ENCODE results near the gene AQP5.
"Not testable (repeated sequence)": the region's sequence is repeated elsewhere in the genome, so short reads cannot be mapped to it uniquely, and the experiment has no call there.

The AQP5 gene

DNA sequence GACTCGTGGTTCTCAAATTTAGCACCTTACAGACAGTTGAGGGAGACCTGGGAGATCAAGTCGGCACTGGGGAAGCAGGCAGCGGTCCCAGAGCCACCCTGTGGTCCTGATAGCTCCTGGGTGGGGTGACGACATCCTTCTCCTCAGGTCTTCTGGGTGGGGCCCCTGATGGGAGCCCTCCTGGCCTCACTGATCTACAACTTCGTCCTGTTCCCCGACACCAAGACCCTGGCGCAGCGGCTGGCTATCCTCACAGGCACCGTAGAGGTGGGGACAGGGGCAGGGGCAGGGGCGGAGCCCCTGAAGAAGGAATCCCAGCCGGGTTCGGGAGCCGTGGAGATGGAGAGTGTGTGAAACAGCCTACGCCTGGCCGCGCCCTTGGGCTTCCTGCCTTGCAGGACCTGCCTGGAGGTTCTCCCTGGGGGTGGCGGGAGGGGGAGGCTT, 13.7 kb downstream of the AQP5 start:
- DNase-seq (ENCODE audit: extremely low spot score, insufficient read length, low read depth) (no peak), FAIRE-seq (no peak)

DNA sequence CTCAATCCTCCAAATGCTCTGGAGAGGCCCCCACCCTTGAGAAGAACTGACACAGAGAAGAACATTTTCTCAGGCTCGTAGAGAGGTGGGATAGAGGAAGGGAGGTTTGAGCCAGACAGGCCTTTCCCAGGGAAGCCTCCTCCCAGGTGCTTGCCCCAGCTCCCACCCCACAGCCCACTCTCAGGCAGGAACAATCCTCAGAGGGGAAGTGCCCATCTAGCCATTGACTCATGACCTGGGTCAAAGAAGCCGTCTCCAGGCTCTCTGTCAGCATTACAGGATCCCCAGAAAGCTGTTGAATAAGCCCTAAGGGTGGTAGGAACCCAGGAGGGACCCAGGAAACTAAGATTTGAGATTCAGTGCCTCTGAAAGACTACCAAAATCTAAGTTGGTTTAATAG, 14.9 kb downstream of the AQP5 start:
- FAIRE-seq (no peak), DNase-seq (ENCODE audit: extremely low spot score, insufficient read length, low read depth) (no peak)

DNA sequence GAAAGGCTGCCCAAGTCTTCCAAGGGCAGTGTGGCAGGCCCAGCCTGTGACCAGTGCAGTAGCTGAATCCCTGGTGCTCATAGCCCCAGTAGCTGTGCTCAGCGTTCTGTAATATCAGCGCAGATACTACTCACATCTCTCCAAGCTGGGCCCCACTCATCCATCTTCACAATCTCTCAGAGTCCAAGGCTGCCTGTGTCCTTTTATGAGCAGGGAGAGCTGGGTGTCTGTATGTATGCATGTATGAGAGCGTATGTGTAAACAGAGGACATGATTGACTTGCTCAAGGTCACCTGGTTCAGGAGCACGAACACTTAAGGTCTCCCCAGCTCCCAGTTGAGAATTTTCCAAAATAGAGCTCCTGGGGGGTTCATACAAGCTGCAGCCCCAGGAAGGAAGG, 16.5 kb downstream of the AQP5 start:
- FAIRE-seq: no peak
- DNase-seq (ENCODE audit: extremely low spot score, insufficient read length, low read depth): no peak

DNA sequence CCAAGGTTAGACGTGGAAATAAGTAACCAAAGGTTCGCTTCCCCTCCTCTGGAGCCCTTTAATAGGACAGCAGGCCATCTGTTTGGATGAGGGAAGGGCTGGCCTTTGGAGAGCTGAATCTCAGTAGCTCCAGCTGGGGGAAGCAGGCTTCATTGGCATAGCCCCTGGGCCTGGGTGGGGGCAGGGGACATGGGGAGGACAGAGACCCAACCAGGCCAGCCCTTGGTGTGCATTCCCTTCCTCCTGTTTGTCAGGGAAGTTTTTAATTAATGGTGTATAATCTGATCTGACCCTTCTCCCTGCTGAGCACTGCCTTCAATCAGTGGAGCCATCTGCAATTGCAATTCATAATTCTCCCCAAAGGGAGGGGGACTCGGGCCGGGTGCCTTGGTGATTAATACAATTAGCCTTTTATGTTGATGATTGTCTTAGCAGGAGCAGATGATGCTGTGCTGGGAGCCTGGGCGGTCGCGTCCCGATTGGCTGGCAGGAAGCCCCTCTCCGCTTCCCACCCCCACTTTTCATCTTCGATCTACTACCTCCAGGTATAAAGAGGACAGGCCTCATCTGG, 17.4 kb downstream of the AQP5 start:
- FAIRE-seq (no peak), DNase-seq (ENCODE audit: extremely low spot score, insufficient read length, low read depth) (no peak)

DNA sequence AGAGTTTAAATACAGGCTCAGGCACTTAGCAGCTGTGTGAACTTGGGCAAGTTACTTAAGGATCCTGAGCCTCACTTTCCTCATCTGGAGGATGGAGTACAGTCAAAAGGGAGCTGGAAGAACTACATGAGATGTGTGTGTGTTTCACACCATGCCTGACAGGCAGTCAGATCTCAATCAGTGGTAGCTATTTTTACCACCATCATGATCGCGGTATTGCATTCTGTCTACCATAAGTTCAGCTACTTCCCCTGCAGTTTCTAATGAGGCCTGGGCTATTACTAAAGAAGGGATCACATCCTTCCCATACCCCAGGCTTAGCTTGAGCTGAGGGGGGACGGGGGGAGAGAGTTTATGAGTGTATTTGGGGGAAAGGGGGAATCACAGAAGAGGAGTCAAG, 18.1 kb downstream of the AQP5 start:
- FAIRE-seq (no peak), DNase-seq (ENCODE audit: extremely low spot score, insufficient read length, low read depth) (no peak)

DNA sequence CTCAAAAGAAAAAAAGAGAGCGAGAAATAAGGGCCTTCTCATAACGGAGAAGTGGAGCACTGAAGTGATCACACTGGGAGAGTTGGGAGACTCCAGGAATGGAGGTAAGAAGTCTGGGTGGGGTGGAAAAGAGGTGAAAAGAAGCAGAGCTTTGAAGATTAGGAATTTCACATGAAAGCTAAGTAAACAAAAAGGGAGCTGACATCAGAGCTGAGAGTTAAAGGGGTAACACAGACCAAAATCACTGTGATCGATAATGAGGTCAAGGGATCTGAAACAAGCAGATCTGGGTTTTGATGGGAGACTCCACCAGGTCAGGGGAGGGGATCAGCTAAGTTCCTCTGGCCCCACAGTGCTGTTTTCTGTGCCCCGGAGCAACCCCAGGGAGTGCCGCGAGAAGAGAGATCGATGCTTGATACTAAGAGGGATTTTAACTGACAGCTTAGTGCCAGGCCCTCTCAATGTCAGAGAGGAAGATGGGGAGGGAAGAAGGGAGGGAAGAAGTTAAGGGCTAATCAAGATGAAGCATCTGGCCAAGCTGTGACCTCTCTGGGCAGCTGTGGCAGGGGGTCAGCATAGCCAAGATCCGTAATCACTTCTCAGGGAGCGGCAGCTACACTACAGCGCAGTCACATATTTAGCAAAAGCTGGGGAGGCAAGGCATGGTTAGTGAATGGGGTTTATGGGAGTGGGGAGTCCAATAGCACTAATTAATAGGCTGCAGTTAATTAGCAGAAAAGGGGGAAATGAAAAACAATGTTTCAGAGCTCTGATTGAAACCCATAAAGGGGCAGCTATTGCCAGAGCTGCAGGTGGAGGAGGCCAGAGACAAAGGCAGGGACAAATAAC, 19.1 kb downstream of the AQP5 start:
- FAIRE-seq (no peak), DNase-seq (ENCODE audit: extremely low spot score, insufficient read length, low read depth) (no peak)

DNA sequence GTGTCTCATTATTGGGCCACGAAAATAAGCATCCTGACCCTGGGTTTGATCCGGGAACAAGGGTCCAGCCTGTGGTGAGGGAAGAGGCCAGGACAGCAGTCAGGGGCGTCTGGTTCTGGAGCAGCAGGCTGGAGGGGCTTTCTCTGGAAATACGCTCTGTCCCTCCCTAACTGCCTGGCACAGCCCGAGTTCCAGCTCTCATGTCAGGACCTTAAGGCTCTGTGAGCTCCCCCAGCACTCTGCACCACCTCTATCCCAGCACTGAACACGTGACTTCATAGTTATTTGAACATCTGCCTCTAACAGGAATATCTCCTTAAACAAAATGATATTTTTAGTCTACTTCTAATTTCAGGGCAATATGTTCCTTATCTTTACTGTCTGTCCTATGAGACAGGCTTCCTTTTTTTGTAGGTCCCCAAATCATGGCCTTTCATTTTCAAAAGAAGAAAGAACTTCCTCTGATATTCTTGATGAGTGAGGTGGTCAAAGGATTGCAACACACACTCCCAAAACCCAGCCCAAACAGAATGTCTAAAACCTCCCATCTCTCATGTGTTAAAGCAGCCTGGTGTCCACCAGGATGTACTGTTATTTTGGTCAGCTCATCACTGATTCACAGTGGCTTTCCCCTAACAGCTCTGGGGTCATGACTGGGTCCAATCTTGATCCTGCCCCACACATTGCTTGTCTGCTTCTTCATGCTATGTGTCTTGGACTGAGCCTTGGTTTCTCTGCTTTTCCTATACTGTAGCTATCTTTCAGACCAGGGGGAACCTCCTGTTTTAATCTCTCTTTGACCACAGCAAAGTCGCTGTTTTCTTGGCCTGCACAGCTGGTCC, 20.8 kb downstream of the AQP5 start:
- no peak for FAIRE-seq
- DNase-seq (ENCODE audit: extremely low spot score, insufficient read length, low read depth): no peak

DNA sequence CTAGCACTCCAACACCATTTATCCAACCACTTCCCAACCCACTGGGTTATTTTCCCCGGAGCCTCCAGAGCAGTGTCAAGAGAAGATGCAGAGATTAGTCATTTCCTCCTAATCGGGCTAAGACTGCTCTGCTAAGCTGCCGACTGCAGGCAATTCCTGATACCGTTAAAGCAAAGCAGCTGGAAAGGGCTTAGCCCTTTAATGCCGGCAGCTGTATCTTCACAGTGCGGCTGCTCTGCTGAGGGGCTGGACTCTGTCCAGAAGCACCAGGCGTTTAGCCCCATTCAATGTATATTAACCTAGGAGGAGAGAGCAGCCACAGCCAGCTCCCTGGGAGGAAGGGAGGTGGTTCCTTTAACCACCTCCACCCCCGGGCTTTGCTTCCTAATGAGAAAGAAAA, 22.2 kb downstream of the AQP5 start:
- no peak for FAIRE-seq
- no peak for DNase-seq (ENCODE audit: extremely low spot score, insufficient read length, low read depth)

DNA sequence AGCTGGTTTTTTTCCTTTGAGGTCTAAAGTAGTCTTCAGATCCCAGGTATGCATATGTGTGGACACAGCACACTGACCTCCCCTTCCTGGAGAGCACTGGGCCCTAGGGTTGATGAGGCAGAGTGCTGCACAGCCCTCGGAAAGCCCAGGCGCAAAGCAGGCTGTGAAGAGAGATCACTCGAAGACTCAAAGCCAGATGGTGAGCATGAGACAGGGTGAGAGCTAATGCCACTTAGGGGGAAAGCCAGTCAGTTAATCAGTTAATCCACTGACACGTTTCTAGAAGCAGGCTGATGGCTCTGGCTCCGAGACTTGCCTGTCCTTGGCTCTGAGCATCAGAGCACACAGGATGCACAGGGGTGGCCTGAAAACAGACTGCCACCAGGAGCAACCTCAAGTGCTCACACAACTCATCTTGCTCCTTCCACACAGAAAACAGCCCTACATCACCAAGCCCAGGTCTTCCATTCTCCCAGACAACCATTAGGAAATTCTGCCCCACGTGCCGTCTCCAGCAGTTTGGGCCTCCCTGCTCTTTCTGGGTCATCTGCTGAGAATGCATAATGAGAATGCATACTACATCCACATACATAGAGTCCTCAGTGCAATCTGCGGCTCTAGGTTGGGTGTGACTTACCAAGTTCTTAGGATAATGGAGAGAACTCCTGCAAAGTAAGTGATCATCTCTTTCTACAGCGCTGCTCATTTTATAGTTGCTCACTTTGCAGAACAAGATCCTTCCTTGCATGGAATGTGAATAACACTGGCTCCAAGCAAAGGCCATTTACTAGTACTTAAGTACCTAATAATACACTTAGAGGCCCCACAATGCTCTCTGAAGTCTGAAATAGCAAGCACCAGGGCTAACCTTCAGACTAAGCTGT, 23.0 kb downstream of the AQP5 start:
- no peak for DNase-seq (ENCODE audit: extremely low spot score, insufficient read length, low read depth)
- FAIRE-seq: no peak

DNA sequence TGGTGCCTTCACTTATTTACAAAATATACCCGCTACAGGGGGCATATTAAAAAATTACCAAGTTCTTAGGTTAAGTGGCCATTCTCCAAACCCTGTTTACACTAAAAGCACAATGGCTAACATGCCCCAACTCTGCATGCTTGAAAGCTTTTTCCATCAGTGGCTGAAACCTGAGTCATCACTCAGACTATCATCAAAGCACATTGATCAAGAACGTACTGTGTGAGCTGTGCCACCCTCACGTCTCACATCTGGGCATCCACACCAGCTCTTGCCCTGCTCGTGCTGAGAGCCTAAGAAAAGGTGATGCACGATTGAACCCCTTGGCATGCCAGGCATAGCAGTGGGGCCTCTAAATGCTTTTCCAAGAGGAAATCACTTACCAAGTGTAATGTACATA, 24.3 kb downstream of the AQP5 start:
- FAIRE-seq: no peak
- no peak for DNase-seq (ENCODE audit: extremely low spot score, insufficient read length, low read depth)

DNA sequence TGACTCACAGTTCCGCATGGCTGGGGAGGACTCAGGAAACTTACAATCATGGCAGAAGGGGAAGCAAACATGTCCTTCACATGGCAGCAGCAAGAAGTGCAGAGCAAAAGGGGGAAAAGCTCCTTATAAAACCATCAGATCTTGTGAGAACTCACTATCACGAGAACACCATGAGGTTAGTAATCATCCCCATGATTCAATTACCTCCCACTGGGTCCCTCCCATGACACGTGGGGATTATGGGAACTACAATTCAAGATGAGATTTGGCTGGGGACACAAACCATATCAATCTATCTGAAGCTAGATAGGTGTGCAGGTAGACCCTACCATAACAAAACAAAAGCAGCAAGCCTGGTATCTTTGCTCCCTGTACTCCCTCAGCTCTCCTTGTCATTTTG, 24.8 kb downstream of the AQP5 start:
- DNase-seq (ENCODE audit: extremely low spot score, insufficient read length, low read depth): not testable (repeated sequence)

DNA sequence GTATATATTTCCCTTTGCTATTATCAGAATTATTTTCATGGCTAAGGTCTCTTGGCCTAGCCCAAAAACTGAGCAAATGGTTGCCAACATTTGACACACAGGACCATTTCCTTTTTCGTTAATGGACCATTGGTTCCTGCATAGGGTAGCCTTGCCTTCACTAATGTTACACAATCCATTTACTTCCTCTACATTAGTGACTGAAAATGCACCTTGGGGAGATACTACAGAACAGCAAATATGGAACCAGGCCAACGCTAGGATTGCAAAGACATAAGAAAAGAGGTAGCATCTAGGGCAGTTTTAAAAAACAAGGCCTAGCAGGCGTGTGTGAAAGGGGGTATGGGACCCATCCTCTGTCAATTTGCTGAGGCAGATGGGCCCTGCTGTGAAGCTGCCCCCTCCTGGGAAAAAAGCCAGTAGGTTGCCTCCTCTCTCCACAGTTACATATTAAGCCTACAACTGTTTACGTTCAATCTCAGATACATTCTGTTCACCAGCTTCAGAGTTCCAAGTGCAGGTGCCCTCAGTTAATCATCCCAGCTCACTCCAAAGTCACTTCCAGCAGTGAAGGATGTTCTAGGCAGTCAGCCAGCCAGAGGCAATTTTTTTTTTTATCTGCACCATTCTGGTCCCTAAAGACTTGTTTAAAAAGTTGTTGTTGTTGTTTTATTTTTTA, 26.1 kb downstream of the AQP5 start:
- DNase-seq (ENCODE audit: extremely low spot score, insufficient read length, low read depth): no peak
- FAIRE-seq: no peak

More for the DNA sequence above, 24.8 kb downstream of the AQP5 start:
- not testable (repeated sequence) for FAIRE-seq

DNA sequence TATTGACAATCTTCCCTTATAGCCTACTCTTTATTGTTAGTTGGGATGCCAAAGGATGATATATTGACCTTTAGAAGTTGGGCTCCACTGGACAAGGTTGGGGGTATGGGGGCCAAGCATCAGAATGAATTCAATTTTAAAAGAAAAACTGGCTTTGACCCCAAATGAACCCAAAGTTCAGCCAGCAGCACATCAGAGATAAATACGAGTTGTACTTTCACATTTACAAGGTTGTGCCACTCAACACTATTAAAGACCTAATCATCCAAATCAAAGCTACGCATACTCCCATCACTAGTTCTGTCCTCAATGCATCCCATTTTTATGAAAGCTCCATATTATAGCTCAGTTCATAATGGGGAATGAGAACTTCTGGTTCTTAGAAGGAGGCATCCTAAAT, 27.7 kb downstream of the AQP5 start:
- DNase-seq (ENCODE audit: extremely low spot score, insufficient read length, low read depth); FAIRE-seq: not testable (repeated sequence)

DNA sequence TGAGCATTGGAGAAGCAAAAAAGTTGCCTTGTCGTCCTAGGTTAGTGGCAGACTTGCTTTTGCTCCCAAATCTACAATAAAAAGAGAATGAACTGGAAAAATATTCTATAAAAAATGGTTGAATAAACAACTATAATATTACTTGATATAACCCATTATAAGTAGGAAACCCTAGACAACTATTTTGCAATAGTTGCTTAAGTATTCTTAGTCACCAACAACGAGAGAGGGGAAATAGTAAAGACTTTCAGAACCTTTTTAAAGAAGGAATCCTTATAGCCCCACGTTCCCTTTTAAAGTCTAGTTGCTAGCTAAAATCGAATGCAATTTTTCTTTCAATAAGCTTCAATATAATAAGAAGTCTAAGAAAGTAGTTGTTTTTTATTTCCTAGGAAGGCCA, 28.6 kb downstream of the AQP5 start:
- no peak for FAIRE-seq
- no peak for DNase-seq (ENCODE audit: extremely low spot score, insufficient read length, low read depth)

DNA sequence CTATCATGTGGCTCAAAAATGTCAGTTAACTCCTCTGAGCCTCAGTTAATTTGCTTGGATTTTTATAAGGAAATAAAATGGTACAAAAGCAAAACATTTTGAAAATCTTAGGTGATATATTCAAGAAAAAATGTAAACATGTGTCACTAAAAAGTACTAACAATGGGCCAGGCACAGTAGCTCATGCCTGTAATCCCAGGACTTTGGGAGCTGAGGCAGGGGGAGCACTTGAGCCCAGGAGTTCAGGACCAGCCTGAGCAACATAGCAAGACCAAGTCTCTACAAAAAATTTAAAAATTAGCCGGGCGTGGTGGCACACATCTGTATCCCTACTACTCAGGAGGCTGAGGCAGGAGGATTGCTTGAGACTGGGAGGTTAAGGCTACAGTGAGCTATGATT, 36.8 kb downstream of the AQP5 start:
- FAIRE-seq (no peak), DNase-seq (ENCODE audit: extremely low spot score, insufficient read length, low read depth) (no peak)

DNA sequence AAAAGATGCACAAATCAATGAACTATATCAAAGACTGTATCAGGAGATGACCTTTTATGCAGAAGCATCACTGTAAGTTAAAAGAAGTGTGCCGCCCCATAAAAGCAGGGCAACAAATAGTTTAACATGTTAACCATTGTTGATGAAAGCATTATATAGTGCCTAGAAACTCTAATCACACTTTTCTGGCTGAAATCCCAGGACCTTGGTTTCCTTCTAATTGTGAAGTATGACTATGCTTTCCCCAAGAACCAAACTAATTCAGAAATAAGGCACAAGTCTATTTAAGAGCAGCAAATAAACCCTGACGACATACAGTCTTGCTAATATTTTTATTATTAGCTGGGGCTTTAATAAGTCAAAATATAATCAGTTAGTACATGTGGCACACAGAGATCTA, 41.9 kb downstream of the AQP5 start:
- FAIRE-seq (no peak), DNase-seq (ENCODE audit: extremely low spot score, insufficient read length, low read depth) (no peak)

DNA sequence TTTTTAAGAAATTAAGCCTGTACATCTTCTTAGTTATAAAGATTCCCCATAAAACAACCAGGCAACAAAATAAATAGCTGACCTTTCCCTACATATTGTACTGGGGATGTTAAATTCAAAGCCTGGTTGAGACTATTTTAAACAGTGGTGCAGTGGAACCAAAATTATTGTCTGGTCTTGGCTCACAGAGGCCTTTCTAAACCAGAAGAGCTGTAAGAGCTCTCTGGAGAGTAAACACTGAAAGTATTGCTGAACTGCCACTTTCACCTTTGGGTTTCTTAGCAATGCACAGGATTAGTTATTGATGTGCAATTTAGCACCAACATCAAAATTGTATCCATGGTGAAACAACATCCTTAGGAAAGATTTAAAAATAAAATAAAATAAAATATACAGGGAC, 43.0 kb downstream of the AQP5 start:
- no peak for DNase-seq (ENCODE audit: extremely low spot score, insufficient read length, low read depth)
- FAIRE-seq: no peak

DNA sequence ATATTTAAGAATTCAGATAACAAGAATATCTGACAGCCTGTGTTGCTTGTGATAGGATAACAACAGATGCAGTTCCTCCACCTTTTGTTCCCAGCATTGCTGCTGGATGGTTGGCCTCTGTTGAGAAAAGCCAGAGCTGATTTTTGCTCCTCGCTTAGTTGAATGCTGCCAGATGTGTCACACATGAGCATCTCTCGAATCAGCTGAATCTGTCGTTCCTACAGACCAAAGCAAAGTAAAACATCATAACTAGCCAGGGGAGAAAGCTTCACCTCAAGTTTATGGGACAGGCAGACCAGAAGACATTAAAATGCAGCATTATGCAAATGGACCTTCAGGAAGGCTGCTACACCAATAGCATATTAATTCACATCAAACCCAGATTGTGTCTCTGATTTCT, 43.5 kb downstream of the AQP5 start:
- no peak for DNase-seq (ENCODE audit: extremely low spot score, insufficient read length, low read depth)
- FAIRE-seq: no peak

DNA sequence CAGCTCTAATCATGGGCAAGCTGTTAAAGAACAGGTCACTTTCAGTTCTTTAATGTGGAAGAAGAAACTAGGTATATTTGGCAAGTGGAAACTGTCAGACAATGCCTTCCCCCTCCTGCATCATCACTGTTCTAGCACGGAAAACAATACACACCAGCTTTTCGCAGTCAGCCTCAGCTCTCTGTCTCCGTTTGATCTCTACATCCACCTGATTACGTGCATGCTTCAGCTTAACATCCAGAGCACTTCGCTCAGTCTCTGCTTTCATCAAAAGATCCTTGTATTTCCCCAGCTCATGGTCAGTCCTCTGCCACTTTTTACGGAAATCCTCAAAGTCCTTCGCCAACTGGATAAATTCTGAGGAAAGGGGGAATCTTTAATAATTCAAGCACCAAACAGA, 44.6 kb downstream of the AQP5 start:
- DNase-seq (ENCODE audit: extremely low spot score, insufficient read length, low read depth) (no peak), FAIRE-seq (no peak)
